OCI-LY7 (cell line): Measurements from ENCODE around the gene P2RX5. TPM values are rescaled to one million over a fixed set of nuclear protein-coding genes. Genes with fewer than 3 reads are reported as not detected.

Source experiments
- BruUV-seq: library from RNA; stranded (reverse); fragments of 400-500 nt; replicated peaks from 2 replicates; lab custom pipeline; 2021; lab: Mats Ljungman, UMichigan
- CTCF ChIA-PET: fragments of 300-600 bp; sonication (Branson Sonifier 250); formaldehyde crosslinking; loops from one replicate; lab custom pipeline; 2022; ENCODE audit warnings: antibody characterized with exemption; ENCODE audit not compliant: unreplicated experiment; lab: Charles Lee
- POLR2A ChIA-PET: fragments of 300-600 bp; sonication (Branson Sonifier 250); formaldehyde crosslinking; loops from one replicate; lab custom pipeline; 2022; ENCODE audit warnings: antibody characterized with exemption; lab: Charles Lee
- DNase-seq: peaks from one replicate; pipeline ENCODE4 v3.0.0-alpha.2; 2015; ENCODE audit warnings: low spot score
- H2AFZ ChIP-seq: fragments of 200-600 bp; sonication (generic), shearing (Covaris generic); 2 replicates; pipeline ENCODE4 v1.6.1; 2014; ENCODE audit warnings: mild to moderate bottlenecking, antibody characterized with exemption, low read length, moderate library complexity
- H3K27ac ChIP-seq: fragments of 200-600 bp; sonication (generic); 2 replicates; pipeline ENCODE4 v1.5.1; 2014; ENCODE audit warnings: mixed run types, low read depth, mild to moderate bottlenecking, moderate library complexity, low read length, inconsistent platforms; ENCODE audit not compliant: poor library complexity, severe bottlenecking
- H3K36me3 ChIP-seq: fragments of 200-600 bp; sonication (generic); 2 replicates; pipeline ENCODE4 v1.6.1; 2014; ENCODE audit warnings: mild to moderate bottlenecking, antibody characterized with exemption, low read length, moderate library complexity, mixed read lengths; ENCODE audit not compliant: insufficient read depth
- H3K4me1 ChIP-seq: fragments of 200-600 bp; sonication (generic); 2 replicates; pipeline ENCODE4 v1.5.1; 2014; ENCODE audit warnings: mild to moderate bottlenecking, low read length; ENCODE audit not compliant: insufficient read depth, poor library complexity, severe bottlenecking
- H3K4me2 ChIP-seq: fragments of 200-600 bp; sonication (generic); 2 replicates; pipeline ENCODE4 v1.6.1; 2014; ENCODE audit warnings: mild to moderate bottlenecking, low read length
- H3K4me3 ChIP-seq: fragments of 200-600 bp; sonication (generic); 2 replicates; pipeline ENCODE4 v1.5.1; 2014; ENCODE audit warnings: mild to moderate bottlenecking, low read depth, low read length; ENCODE audit not compliant: poor library complexity, severe bottlenecking
- H3K79me2 ChIP-seq: fragments of 200-600 bp; sonication (generic); 2 replicates; pipeline ENCODE4 v1.6.1; 2016; ENCODE audit warnings: low read depth, mild to moderate bottlenecking, low read length, moderate library complexity, mixed read lengths; ENCODE audit not compliant: insufficient read depth
- H3K9me2 ChIP-seq: fragments of 200-600 bp; sonication (generic); 2 replicates; pipeline ENCODE4 v1.6.1; 2016; ENCODE audit warnings: mild to moderate bottlenecking, low read length, mixed read lengths; ENCODE audit not compliant: insufficient read depth
- H3K9me3 ChIP-seq: fragments of 200-600 bp; sonication (generic); 2 replicates; pipeline ENCODE4 v1.6.1; 2014; ENCODE audit warnings: mild to moderate bottlenecking, mixed run types, low read length, mixed read lengths
- H4K20me1 ChIP-seq: fragments of 200-600 bp; sonication (generic); 2 replicates; pipeline ENCODE4 v1.6.1; 2014; ENCODE audit warnings: mild to moderate bottlenecking, antibody characterized with exemption, low read length, moderate library complexity, mixed read lengths; ENCODE audit not compliant: insufficient read depth
- CTCF ChIP-seq: fragments of 200-600 bp; sonication (generic); conservative IDR thresholded peaks from 2 replicates; pipeline ENCODE4 v1.5.1; 2014; ENCODE audit warnings: mild to moderate bottlenecking, antibody characterized with exemption, low read length, moderate library complexity, mixed read lengths
- EZH2phosphoT487 ChIP-seq: fragments of 200-600 bp; sonication (generic); IDR thresholded peaks from 2 replicates; pipeline ENCODE4 v1.6.1; 2018; ENCODE audit warnings: low read depth, borderline replicate concordance, mild to moderate bottlenecking, mixed run types, antibody characterized with exemption, low read length, moderate library complexity, mixed read lengths
- intact Hi-C: fragments of 100-400 bp; cut with micrococcal nuclease; formaldehyde crosslinking; loops from one replicate; pipeline ENCODE4 v1.10.0; 2022; ENCODE audit not compliant: unreplicated experiment
- total RNA-seq, 2 experiments: library from RNA; depleted of rRNA in 1 of 2; stranded (reverse); fragments of >200 nt in 1 of 2; shearing (Covaris generic) in 1 of 2; gene quantifications; 2 replicates each; pipeline ENCODE4 v1.2.3, GENCODE V29; 2014 to 2022

The P2RX5 gene
- total RNA-seq, 2 experiments from 2014 or later = 150 to 195 TPM

- H3K27ac ChIP-seq = peak overlapping the region; percentile 70
- no peak overlapping the region for H2AFZ ChIP-seq
- peaks cover 63% of the 10 kb centered on the region for H3K36me3 ChIP-seq
- no TSS peak for BruUV-seq
- peak overlapping the region; percentile 90 for H3K4me2 ChIP-seq
- DNase-seq = no peak
- TF ChIP-seq CTCF = no peak
- no peak for TF ChIP-seq EZH2phosphoT487
- peaks cover 68% of the 10 kb centered on the region for H3K4me1 ChIP-seq
- H3K79me2 ChIP-seq = peaks cover 89% of the 10 kb centered on the region
- intact Hi-C loops = loop anchor here (1.0 kb wide), 2 partner anchors 11 to 29 kb away; no protein-coding TSS in a partner anchor
- H3K9me3 ChIP-seq = no peaks in the 10 kb centered on the region
- no peaks in the 10 kb centered on the region for H3K9me2 ChIP-seq
- H4K20me1 ChIP-seq = peaks cover 22% of the 10 kb centered on the region
- POLR2A ChIA-PET = interaction anchor here (0.9 to 2.9 kb wide), 7 partner anchors 10 to 84 kb away, joined by 3 to 22 read pairs (median 4); partner anchors contain the start of gene P2RX5
- H3K4me3 ChIP-seq = peak overlapping the region; percentile 97
- CTCF ChIA-PET = interaction anchor here (0.6 kb wide), 1 partner anchor 135 kb away, joined by 6 read pairs; no protein-coding TSS in a partner anchor
These were observed 26.8 kb upstream of the P2RX5 start for GRCh38 chr17:3722716-3723115.

- intact Hi-C loops = no loop called here
- ChIA-PET POLR2A (interaction anchor here (0.7 kb wide), 1 partner anchor 57 kb away, joined by 4 read pairs; no protein-coding TSS in a partner anchor), CTCF (no interaction called here)
- H3K4me3 ChIP-seq = no peak overlapping the region
- TF ChIP-seq EZH2phosphoT487 = no peak
- no peak for TF ChIP-seq CTCF
- H3K79me2 ChIP-seq = peaks cover 57% of the 10 kb centered on the region
- peak overlapping the region; percentile 77 for H3K27ac ChIP-seq
- peaks cover 55% of the 10 kb centered on the region for H3K4me1 ChIP-seq
- DNase-seq = no peak
- H4K20me1 ChIP-seq = no peaks in the 10 kb centered on the region
- no peak overlapping the region for H2AFZ ChIP-seq
- H3K9me2 ChIP-seq = no peaks in the 10 kb centered on the region
- H3K36me3 ChIP-seq = peaks cover 63% of the 10 kb centered on the region
- no TSS peak for BruUV-seq
- peak overlapping the region; percentile 73 for H3K4me2 ChIP-seq
- no peaks in the 10 kb centered on the region for H3K9me3 ChIP-seq
These were observed 23.3 kb upstream of the P2RX5 start for GRCh38 chr17:3719265-3719664.

DNA sequence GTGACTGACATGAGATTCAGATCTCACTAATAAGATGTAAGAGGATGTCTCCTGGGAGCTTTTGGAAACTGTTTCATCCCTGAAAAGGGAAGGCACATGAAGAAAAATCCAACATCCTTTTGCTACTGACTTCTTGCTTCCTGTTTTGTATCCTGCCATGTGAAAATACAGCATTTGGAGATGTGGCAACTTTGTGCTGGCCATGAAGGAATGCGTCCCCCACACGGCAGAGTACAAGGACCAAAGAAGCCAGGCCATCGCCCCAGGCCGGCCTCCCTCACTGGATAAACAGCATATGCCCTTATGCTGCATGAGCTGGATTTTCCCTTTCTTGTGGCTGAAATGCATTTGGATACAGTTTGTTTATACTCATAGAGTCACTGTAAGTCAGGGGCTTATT, 22.2 kb upstream of the P2RX5 start:
- peak overlapping the region; percentile 5 for H3K27ac ChIP-seq
- no TSS peak for BruUV-seq
- H3K36me3 ChIP-seq = peaks cover 71% of the 10 kb centered on the region
- DNase-seq = no peak
- no peak overlapping the region for H2AFZ ChIP-seq
- no peaks in the 10 kb centered on the region for H3K9me3 ChIP-seq
- no peak for TF ChIP-seq EZH2phosphoT487
- TF ChIP-seq CTCF = no peak
- ChIA-PET CTCF (no interaction called here), POLR2A (no interaction called here)
- peaks cover 62% of the 10 kb centered on the region for H3K4me1 ChIP-seq
- H4K20me1 ChIP-seq = no peaks in the 10 kb centered on the region
- no peak overlapping the region for H3K4me3 ChIP-seq
- no peaks in the 10 kb centered on the region for H3K9me2 ChIP-seq
- no peak overlapping the region for H3K4me2 ChIP-seq
- intact Hi-C loops = no loop called here
- H3K79me2 ChIP-seq = peaks cover 48% of the 10 kb centered on the region
